WTC11 (cell line): ENCODE results near the gene MMP3. TPM values are rescaled to one million over a fixed set of nuclear protein-coding genes. Genes with fewer than 3 reads are reported as not detected.

Source experiments
- ATAC-seq: fragments of 200-7000 bp; cut with Tn5 transposase; 2 replicates; pipeline ENCODE4 v1.10.0; 2021; ENCODE audit warnings: mild to moderate bottlenecking, moderate library complexity
- CTCF ChIA-PET: fragments of 300-600 bp; sonication (Branson Sonifier 250); formaldehyde crosslinking; loops from one replicate; lab custom pipeline; 2021; ENCODE audit warnings: antibody characterized with exemption; lab: Charles Lee
- POLR2A ChIA-PET: fragments of 350-600 bp; sonication (Branson Sonifier 250); formaldehyde crosslinking; loops from one replicate; lab custom pipeline; 2021; ENCODE audit warnings: antibody characterized with exemption; lab: Charles Lee
- DNase-seq: peaks from one replicate; pipeline ENCODE4 v3.0.0; 2021; ENCODE audit warnings: low spot score
- H3K27ac Mint-ChIP-seq: 2 replicates; pipeline ENCODE4 v1.8.0; 2021; ENCODE audit warnings: mixed read lengths
- H3K27me3 Mint-ChIP-seq: 2 replicates; pipeline ENCODE4 v1.8.0; 2021; ENCODE audit warnings: low read depth, mild to moderate bottlenecking, moderate library complexity, mixed read lengths
- H3K36me3 Mint-ChIP-seq: 2 replicates; pipeline ENCODE4 v1.8.0; 2021; ENCODE audit warnings: mixed read lengths
- H3K4me1 Mint-ChIP-seq: 2 replicates; pipeline ENCODE4 v1.8.0; 2022; ENCODE audit warnings: mixed read lengths
- H3K4me3 Mint-ChIP-seq: 2 replicates; pipeline ENCODE4 v1.8.0; 2021; ENCODE audit warnings: mild to moderate bottlenecking, moderate library complexity, mixed read lengths
- H3K9me3 Mint-ChIP-seq: 2 replicates; pipeline ENCODE4 v1.8.0; 2021; ENCODE audit warnings: mixed read lengths
- AFF4 ChIP-seq: sonication (generic); formaldehyde crosslinking; IDR thresholded peaks from 2 replicates; pipeline ENCODE4 v1.8.1; 2023; ENCODE audit warnings: mild to moderate bottlenecking, missing genetic modification reagents, borderline replicate concordance
- ATF2 ChIP-seq: sonication (generic); formaldehyde crosslinking; IDR thresholded peaks from 2 replicates; pipeline ENCODE4 v1.8.1; 2022; ENCODE audit warnings: low read depth, missing genetic modification reagents, borderline replicate concordance
- CDX4 ChIP-seq: fragments of 250-450 bp; sonication (Bioruptor Pico); IDR thresholded peaks from 2 replicates; pipeline ENCODE4 v1.9.0; 2021; ENCODE audit warnings: moderate library complexity, mild to moderate bottlenecking, inconsistent platforms, borderline replicate concordance
- CREM ChIP-seq: sonication (generic); formaldehyde crosslinking; IDR thresholded peaks from 2 replicates; pipeline ENCODE4 v1.8.1; 2022; ENCODE audit warnings: mild to moderate bottlenecking, missing genetic modification reagents, moderate library complexity
- ELF4 ChIP-seq: sonication (generic); formaldehyde crosslinking; IDR thresholded peaks from 2 replicates; pipeline ENCODE4 v1.8.1; 2022; ENCODE audit warnings: low read depth, mild to moderate bottlenecking, moderate library complexity, missing genetic modification reagents
- EMX1 ChIP-seq: fragments of 250-450 bp; sonication (Bioruptor Pico); IDR thresholded peaks from 2 replicates; pipeline ENCODE4 v1.8.0; 2021; ENCODE audit warnings: mild to moderate bottlenecking
- ERG ChIP-seq: fragments of 250-450 bp; sonication (Bioruptor Pico); IDR thresholded peaks from 2 replicates; pipeline ENCODE4 v1.8.0; 2021; ENCODE audit warnings: mild to moderate bottlenecking
- ETV6 ChIP-seq: sonication (generic); formaldehyde crosslinking; IDR thresholded peaks from 2 replicates; pipeline ENCODE4 v1.8.1; 2022; ENCODE audit warnings: mild to moderate bottlenecking, missing genetic modification reagents
- IRF2 ChIP-seq: sonication (generic); formaldehyde crosslinking; IDR thresholded peaks from 2 replicates; pipeline ENCODE4 v1.8.0; 2022; ENCODE audit warnings: low read depth, missing genetic modification reagents, borderline replicate concordance
- MXD4 ChIP-seq: fragments of 250-450 bp; sonication (Bioruptor Pico); IDR thresholded peaks from 2 replicates; pipeline ENCODE4 v1.8.0; 2021; ENCODE audit warnings: mild to moderate bottlenecking, moderate library complexity, borderline replicate concordance
- NFE2L1 ChIP-seq: sonication (generic); formaldehyde crosslinking; IDR thresholded peaks from 2 replicates; pipeline ENCODE4 v1.8.1; 2023; ENCODE audit warnings: missing genetic modification reagents
- SMAD4 ChIP-seq: sonication (generic); formaldehyde crosslinking; IDR thresholded peaks from 2 replicates; pipeline ENCODE4 v1.8.0; 2022; ENCODE audit warnings: mild to moderate bottlenecking, missing genetic modification reagents
- ZNF138 ChIP-seq: sonication (generic); formaldehyde crosslinking; conservative IDR thresholded peaks from 2 replicates; pipeline ENCODE4 v1.8.1; 2022; ENCODE audit warnings: mild to moderate bottlenecking, moderate library complexity, missing genetic modification reagents
- ZNF396 ChIP-seq: fragments of 250-450 bp; sonication (Bioruptor Pico); IDR thresholded peaks from 2 replicates; pipeline ENCODE4 v1.8.0; 2021; ENCODE audit warnings: mild to moderate bottlenecking, moderate library complexity, borderline replicate concordance
- ZNF416 ChIP-seq: fragments of 250-450 bp; sonication (Bioruptor Pico); IDR thresholded peaks from 2 replicates; pipeline ENCODE4 v1.9.0; 2021; ENCODE audit warnings: mild to moderate bottlenecking, inconsistent platforms
- total RNA-seq: library from RNA; stranded (reverse); gene quantifications from 3 replicates; pipeline ENCODE4 v1.2.3, GENCODE V29; 2021
- TF ChIP-seq, protein P1 (sequence below): sonication (generic); formaldehyde crosslinking; conservative IDR thresholded peaks from 2 replicates; pipeline ENCODE4 v1.8.1; 2022; ENCODE audit warnings: mild to moderate bottlenecking, missing genetic modification reagents
- TF ChIP-seq, protein P2 (sequence below): sonication (generic); formaldehyde crosslinking; IDR thresholded peaks from 2 replicates; pipeline ENCODE4 v1.8.0; 2022; ENCODE audit warnings: mild to moderate bottlenecking, missing genetic modification reagents
- TF ChIP-seq, protein P3 (sequence below): fragments of 250-450 bp; sonication (Bioruptor Pico); IDR thresholded peaks from 2 replicates; pipeline ENCODE4 v2.1.2; 2022; ENCODE audit warnings: mild to moderate bottlenecking, moderate library complexity

The MMP3 gene
- total RNA-seq, 1 experiment from 2014 or later, result not detected

DNA sequence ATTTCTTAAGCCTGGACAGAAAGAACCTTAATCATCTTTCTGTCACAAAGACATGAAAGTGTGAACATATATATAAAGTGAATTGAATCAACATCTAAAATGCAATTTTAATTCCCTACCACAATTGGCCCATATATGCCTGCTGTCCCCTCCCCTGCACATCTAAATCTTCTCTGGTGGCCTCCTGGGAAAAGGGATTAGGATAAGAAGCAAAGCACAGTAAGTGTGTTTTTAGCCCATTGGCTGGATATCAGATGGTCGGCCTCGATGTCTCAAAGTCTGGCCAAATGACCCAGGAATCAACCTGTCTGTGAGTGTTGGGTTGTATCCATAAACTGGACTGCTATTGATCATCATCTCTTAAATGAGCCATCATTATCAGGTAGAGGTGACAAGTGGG, 5.8 kb downstream of the MMP3 start:
- no peaks in the 10 kb centered on the region for H3K36me3 Mint-ChIP-seq
- H3K27ac Mint-ChIP-seq, result no peak overlapping the region
- H3K4me3 Mint-ChIP-seq, result no peak overlapping the region
- no peaks in the 10 kb centered on the region for H3K27me3 Mint-ChIP-seq
- POLR2A ChIA-PET, result no interaction called here
- no peak for TF ChIP-seq ZNF416 (CRISPR knock-in tag)
- no peak for TF ChIP-seq SMAD4 (CRISPR knock-in tag)
- no peak for TF ChIP-seq ETV6
- TF ChIP-seq CREM (CRISPR knock-in tag), result no peak
- TF ChIP-seq MXD4 (CRISPR knock-in tag), result no peak
- no peak for TF ChIP-seq AFF4 (CRISPR knock-in tag)
- no peak for TF ChIP-seq CDX4 (CRISPR knock-in tag)
- TF ChIP-seq, protein P1, sequence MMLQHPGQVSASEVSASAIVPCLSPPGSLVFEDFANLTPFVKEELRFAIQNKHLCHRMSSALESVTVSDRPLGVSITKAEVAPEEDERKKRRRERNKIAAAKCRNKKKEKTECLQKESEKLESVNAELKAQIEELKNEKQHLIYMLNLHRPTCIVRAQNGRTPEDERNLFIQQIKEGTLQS (CRISPR knock-in tag), result no peak
- no peak for TF ChIP-seq ELF4 (CRISPR knock-in tag)
- TF ChIP-seq, protein P2, sequence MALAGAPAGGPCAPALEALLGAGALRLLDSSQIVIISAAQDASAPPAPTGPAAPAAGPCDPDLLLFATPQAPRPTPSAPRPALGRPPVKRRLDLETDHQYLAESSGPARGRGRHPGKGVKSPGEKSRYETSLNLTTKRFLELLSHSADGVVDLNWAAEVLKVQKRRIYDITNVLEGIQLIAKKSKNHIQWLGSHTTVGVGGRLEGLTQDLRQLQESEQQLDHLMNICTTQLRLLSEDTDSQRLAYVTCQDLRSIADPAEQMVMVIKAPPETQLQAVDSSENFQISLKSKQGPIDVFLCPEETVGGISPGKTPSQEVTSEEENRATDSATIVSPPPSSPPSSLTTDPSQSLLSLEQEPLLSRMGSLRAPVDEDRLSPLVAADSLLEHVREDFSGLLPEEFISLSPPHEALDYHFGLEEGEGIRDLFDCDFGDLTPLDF (CRISPR knock-in tag), result no peak
- no peak for TF ChIP-seq ZNF396 (CRISPR knock-in tag)
- TF ChIP-seq EMX1 (CRISPR knock-in tag), result no peak
- TF ChIP-seq NFE2L1 (CRISPR knock-in tag), result no peak
- no peak for TF ChIP-seq IRF2
- no peak for TF ChIP-seq ZNF138 (CRISPR knock-in tag)
- TF ChIP-seq, protein P3, sequence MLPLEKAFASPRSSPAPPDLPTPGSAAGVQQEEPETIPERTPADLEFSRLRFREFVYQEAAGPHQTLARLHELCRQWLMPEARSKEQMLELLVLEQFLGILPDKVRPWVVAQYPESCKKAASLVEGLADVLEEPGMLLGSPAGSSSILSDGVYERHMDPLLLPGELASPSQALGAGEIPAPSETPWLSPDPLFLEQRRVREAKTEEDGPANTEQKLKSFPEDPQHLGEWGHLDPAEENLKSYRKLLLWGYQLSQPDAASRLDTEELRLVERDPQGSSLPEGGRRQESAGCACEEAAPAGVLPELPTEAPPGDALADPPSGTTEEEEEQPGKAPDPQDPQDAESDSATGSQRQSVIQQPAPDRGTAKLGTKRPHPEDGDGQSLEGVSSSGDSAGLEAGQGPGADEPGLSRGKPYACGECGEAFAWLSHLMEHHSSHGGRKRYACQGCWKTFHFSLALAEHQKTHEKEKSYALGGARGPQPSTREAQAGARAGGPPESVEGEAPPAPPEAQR (CRISPR knock-in tag), result no peak
- TF ChIP-seq ERG, result no peak
- no peak for TF ChIP-seq ATF2 (CRISPR knock-in tag)
- ATAC-seq (no peak), DNase-seq (no peak)
- H3K4me1 Mint-ChIP-seq, result peaks cover 31% of the 10 kb centered on the region
- CTCF ChIA-PET, result interaction anchor here (1.0 kb wide), 1 partner anchor 104 kb away, joined by 4 read pairs; no protein-coding TSS in a partner anchor
- H3K9me3 Mint-ChIP-seq, result no peaks in the 10 kb centered on the region
